ENCODE data around the gene ABCG8.

ABCG8 gene

GRCh38 chr2:43826305-43827250 lies 12.2 kb upstream of the ABCG8 start:
- no peak for DNase-seq (ENCODE audit: low spot score)

DNA sequence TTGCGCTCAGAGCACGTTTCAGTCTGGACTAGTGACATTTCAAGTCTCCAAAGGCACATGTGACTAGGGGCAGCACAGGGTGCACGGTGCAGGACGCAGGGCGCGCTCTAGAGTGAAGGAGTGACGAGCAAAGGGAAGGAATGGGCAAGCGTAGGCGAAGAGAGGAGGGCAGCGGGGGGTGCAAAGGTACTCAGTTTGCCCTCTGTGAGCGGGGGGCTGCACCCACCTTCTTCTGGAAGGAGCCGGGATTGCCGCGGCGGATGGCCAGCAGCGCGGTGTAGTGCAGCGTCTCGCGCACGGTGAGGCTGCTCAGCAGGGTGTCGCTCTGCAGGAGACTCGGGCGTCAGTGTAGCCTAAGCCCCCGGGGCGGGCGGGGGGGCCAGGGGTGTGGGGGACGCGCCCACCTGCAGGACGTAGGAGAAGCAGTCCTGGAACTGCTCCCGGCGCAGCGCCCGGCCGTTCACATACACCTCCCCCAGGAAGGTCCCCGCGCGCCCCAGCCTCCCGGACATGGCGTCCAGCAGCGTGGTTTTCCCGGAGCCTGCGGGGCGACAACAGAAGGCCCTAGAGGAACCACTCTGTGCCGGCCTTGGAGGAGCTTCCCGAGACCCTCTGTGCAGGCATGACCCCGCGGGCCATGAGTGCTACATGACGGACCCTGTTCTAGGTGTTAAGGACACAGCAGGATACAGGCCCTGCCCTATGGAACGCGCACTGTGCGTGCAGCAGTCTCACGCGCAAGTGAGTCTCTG lies 7.1 kb upstream of the ABCG8 start:
- DNase-seq (ENCODE audit: low spot score), result no peak

DNA sequence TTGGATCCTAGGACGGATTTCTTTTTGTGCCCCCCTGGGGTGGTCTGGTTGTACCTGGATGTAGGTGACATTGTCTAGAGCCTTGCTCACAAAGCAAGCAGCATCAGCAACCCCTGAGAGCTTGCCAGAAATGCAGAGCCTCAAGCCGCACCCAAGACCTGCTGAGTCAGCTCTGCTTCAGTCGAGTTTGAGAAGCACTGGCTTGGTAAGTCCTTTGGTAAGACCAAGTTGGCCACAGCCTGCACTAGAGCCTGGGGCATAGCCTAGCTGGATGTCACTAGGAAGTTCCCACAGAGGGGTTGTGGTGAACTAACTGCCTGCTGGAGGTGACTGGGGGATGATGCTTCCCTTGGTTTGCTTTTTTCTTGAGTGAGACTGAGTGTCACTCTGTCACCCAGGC lies 6.3 kb upstream of the ABCG8 start:
- DNase-seq (ENCODE audit: low spot score), result no peak

DNA sequence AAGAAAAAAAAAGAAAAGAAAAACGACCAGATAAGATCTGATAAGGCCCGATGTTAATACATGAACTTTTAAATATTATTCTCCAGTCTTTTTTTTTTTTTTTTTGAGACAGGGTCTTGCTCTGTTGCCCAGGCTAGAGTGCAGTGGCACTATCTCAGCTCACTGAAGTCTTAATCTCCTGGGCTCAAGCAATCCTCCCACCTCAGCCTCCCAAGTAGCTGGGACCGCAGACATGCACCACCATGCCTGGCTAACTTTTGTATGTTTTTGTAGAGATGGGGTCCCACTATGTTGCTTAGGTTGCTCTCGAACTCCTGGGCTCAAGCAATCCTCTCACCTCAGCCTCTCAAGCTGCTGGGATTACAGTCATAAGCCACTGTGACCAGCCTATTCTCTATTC lies 1.7 kb upstream of the ABCG8 start:
- no peak for DNase-seq (ENCODE audit: low spot score)

DNA sequence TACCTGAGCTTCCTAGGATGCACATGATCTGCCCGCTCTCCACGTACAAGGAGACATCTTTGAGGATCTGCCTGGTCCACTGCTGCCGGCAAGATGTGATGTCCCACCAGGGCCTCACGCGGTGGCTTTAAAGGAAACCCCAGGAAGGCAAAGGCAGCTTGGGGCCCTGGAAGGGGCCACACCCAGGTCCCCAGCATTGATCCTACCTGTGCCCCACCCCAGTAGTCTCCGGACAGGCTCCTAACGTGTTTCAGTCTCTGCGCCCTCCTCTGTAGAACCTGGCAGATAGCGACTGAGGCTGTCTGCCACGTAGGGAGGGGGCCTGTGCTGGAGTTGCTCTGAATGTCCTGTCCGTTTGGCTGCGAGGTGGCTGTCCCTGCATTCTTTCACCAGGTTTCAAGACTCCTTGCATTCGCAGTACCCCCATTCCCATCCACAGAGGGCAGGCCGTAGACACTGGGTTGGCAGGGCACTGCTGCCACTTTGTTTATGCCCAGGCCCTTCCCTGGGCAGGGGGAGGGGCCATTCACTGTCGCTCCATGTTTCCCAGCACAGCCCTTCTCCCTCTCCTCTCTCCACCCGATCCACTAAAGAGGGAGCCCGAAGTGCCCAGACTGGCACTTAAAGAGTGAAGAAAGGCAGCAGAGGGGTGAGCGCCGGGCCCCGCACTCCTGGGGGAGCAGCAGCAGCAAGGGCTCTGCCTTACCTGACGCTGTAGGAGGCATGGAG lies 776 bp upstream of the ABCG8 start:
- DNase-seq (ENCODE audit: low spot score), result no peak

DNA sequence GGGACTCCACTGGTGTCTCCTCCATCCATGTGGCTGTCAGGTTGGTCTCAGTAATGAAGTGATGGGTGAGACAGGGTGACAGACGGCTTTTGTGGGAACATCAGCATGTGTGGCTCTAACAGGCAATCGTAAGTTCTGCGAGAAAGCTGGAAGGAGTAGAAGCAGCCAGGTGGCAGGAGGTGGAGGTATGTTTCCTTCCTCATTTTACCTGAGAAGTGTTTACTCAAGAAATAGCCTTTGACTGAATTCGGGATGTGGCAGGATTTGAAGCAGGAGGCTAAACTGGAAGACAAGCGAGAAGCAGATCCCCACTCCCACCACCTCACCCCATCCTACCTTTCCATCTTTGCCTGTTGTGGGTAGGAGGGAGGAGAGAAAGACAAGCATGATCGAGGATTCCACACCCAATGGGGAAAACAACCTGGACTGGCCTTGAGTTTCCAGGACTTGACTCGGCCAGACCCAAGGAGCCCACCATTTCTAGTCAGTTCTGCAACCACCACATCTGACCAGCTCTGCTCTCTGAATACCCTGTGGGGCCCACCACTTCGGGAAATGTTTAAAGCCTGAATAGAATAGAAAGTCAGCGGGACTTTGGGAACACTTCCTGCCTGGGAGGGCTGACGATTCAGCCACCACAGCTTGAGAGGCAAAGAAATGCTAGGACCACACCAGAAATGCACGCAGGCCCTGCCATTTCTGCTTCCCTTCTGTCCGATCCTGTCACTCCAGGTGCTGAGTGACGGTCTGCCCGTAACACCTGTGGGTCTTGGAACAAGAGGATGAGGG lies 1.2 kb downstream of the ABCG8 start:
- DNase-seq (ENCODE audit: low spot score), result no peak

- DNase-seq (ENCODE audit: low spot score), result no peak
Measured at GRCh38 chr2:43840965-43841364, 2.2 kb downstream of the ABCG8 start.

DNA sequence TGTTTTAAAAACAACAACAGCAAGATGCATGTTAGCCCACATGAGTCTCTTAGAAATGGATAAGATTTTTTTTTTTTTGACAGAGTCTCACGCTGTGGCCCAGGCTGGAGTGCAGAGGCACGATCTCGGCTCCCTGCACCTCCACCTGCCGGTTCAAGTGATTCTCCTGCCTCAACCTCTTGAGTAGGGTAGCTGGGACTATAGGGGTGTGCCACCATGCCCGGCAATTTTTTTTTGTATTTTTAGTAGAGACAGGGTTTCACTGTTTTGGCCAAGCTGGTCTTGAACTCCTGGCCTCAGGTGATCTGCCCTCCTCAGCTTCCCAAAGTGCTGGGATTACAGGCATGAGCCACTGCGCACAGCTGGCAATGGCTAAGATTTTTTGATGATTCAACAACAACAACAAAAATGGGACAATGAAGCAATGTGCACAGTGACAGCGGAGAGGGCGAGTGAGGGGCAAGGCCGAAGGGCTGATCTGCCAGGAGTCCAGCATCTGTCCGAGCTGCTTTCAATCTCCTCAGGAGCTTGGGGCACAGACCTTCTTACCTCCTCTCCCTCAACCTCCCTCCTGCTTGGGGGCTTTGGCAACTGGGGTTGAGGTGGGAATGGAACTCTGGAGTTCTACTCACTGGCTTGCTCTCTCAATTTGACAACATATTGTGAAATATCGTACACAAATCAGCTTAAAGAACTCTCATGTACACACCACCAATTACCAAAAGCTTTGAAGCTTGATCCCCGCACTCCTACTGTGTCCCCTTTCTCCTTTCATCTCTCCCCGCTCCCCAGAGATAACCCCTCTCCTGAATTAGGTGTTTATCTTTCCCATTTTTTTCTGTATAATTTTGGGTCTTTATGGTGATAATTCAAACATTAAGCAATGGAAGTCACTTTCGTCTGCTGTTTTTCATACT lies 3.4 kb downstream of the ABCG8 start:
- no peak for DNase-seq (ENCODE audit: low spot score)

DNA sequence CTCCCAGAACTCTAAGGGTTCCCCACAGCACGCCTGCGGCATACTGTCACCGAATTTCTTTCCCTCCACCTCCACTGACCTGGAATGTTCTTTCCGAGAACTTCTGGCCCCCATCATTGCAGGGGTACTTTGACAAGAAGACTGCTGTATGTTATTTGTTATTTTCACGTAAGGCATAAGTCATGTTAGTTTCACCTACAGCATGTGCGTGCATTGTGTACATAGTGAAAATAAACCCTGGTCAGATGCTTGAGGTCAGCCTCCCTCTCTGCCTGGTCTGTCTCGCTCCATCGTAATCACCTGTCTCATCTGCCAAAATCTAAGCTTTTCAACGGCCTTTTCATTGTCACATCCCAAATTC lies 4.1 kb downstream of the ABCG8 start:
- DNase-seq (ENCODE audit: low spot score), result no peak

- no peak for DNase-seq (ENCODE audit: low spot score)
Measured at GRCh38 chr2:43845181-43845580, 6.4 kb downstream of the ABCG8 start.

DNA sequence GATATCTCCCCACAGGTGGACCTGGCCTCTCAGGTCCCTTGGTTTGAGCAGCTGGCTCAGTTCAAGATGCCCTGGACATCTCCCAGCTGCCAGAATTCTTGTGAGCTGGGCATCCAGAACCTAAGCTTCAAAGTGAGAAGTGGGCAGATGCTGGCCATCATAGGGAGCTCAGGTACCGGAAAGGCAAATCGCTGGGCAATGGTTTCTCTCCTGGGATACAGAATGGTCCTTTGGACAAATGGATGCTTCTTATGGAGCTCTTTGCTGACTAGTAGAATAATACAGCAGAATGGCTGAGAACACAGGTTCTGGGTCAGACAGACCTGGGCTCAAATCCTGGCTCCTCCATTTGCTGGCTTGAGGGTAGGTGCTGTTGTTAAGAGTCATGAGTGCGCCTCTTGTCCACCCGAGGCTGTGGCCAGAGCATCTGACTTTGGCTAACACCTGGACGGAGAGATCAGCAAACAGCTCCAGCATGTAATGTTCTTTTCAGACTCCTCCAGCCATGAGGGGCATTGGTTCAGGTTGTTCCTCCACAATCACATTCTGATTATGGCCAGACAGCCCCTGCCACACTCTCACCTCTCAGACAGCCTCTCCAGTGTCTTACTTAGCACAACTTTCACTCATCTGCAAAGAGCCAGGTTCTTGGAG lies 7.5 kb downstream of the ABCG8 start:
- no peak for DNase-seq (ENCODE audit: low spot score)

DNA sequence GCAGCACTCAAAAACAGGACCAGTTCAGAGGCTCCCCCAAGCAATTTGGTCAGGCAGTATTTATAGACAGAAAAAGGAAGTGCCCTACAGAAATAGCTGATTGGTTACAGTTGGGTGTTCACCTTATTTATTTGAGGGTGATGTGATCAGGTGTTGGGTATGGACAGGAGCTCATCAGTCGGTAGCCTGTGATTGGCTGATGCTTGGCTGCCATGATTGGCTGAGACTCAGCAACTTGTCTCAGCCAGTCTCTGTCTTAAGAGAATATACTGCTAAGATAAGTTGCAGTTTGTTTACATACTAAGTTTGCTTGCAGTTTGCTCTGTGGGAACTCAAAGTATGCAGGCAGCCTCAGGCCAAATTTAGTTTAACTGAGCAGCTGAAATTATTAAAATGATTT lies 9.4 kb downstream of the ABCG8 start:
- no peak for DNase-seq (ENCODE audit: low spot score)

DNA sequence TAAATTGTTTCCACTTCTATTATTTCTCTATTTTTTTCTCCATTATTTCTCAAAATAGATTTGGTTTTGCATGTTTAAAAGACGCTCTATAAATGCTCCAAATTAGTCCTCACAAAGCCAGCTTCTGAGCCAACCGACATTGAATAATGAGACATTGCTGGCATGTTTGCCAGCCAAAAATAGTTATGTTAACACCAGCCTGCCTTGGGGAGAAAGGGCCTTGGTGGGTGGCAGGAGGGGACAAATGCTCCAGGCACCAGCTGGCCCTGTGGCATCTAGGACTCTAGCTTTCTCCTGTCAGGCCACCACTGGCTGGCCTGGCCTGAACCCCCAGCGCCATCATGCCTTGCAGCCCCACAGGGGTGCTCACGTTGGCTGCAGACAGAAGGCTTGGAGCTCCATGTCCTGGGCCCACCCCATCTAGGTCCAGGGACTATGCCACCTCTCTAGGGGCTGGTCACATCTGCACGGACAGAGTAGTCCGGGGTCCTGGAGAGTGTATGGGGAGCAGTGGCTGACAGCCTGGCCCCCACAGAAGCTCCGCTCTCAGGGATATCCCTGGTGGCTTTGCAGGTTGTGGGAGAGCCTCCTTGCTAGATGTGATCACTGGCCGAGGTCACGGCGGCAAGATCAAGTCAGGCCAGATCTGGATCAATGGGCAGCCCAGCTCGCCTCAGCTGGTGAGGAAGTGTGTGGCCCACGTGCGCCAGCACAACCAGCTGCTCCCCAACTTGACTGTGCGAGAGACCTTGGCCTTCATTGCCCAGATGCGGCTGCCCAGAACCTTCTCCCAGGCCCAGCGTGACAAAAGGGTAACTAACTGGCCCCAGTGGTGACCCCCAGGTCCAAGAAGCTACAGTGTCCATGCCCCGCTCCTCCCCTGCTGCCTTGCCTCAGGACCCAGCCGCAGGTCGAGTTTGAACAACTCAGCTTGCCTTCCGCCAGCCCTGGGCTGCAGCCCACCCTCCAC lies 12.5 kb downstream of the ABCG8 start:
- DNase-seq (ENCODE audit: low spot score), result no peak

- no peak for DNase-seq (ENCODE audit: low spot score)
Measured at GRCh38 chr2:43852196-43852730, 13.5 kb downstream of the ABCG8 start.

DNA sequence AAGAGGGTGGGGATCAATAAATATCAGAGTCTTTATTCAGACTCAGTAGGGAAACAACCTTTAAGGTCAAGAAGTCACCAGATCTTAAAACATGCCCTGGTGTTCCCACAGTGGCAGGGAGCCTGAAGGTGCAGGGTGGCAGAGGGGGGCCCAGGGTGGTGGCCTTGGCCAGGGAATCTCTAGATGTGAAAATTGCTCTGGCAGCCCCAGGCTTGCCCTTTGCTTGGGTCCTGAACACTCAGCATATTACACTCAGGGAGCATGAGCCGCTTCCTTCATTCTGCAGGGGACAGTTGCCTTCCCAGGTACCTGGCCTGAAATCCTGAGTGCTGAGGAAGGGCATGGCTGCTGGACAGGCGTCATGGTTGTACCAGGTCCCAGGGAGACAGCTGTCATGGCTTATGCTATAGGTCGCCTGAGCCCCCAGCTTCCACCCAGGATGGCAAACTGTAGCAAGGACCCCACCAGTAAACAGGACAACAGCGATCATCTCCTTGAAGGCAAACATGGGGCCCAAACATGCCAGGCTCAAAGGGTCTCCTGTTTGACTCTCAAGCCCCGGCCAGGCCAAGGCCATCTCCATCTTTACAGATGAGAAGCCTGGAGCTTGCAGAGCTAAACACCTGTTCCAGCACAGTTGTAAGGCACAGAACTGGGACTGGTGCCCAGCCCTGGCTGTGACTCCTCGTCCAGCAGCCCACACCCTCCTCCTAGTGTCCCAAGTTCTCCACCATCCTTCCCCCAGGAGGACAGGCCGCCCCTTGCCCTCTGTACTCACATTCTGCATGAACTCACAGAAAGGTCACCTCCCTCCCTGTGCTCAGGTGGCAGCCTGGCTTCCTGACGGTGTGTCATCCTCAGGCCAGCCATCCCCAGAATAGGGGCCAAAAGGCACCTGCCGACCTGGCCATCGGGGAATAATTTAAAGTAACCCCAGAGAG lies 14.6 kb downstream of the ABCG8 start:
- DNase-seq (ENCODE audit: low spot score), result no peak

GRCh38 chr2:43854671-43855070 lies 15.9 kb downstream of the ABCG8 start:
- no peak for DNase-seq (ENCODE audit: low spot score)

GRCh38 chr2:43855292-43855691 lies 16.5 kb downstream of the ABCG8 start:
- no peak for DNase-seq (ENCODE audit: low spot score)

GRCh38 chr2:43872151-43872550 lies 33.4 kb downstream of the ABCG8 start:
- no peak for DNase-seq (ENCODE audit: low spot score)
